HEK293 (cell line): Measurements from ENCODE around the gene DSG2.
A peak's percentile ranks its signal among the peaks of the same experiment; 100 is the strongest.
"Not testable (repeated sequence)": the region's sequence is repeated elsewhere in the genome, so short reads cannot be mapped to it uniquely, and the experiment has no call there.

Source experiments
- CTCF ChIA-PET: fragments of 350-600 bp; formaldehyde crosslinking; extraction: SDS; loops from one replicate; lab custom pipeline; 2021; ENCODE audit warnings: antibody characterized with exemption; lab: Yijun Ruan, JAX
- POLR2A ChIA-PET: fragments of 300-600 bp; formaldehyde crosslinking; extraction: SDS; loops from one replicate; lab custom pipeline; 2020; ENCODE audit warnings: antibody characterized with exemption, inconsistent platforms; lab: Yijun Ruan, JAX
- H3K27ac ChIP-seq: fragments of 200-500 bp; sonication (Bioruptor generic); 2 replicates; pipeline ENCODE4 v1.5.1; 2014; ENCODE audit warnings: low read depth, low read length, control low read depth, inconsistent platforms; ENCODE audit errors: extremely low read depth
- H3K36me3 ChIP-seq, 2 experiments: fragments of 200-500 bp in 1 of 2; sonication (Bioruptor generic) in 1 of 2; 1 replicate in 1 of 2; 2 replicates in 1 of 2; pipeline ENCODE4 v1.5.1; 2014 to 2017; ENCODE audit warnings: inconsistent platforms in 2 of 2, low read length in 2 of 2; ENCODE audit not compliant: control insufficient read depth in 2 of 2, insufficient read depth in 1 of 2
- H3K4me1 ChIP-seq: fragments of 200-500 bp; sonication (Bioruptor generic); 2 replicates; pipeline ENCODE4 v1.5.1; 2014; ENCODE audit warnings: mild to moderate bottlenecking, low read length, inconsistent platforms; ENCODE audit not compliant: control insufficient read depth, insufficient read depth
- H3K4me3 ChIP-seq: 2 replicates; pipeline ENCODE4 v1.5.1; 2011; ENCODE audit warnings: low read depth, mild to moderate bottlenecking, control low read depth, low read length, moderate library complexity
- H3K9me3 ChIP-seq: fragments of 200-500 bp; sonication (Bioruptor generic); 2 replicates; pipeline ENCODE4 v1.5.1; 2014; ENCODE audit warnings: low read depth, low read length, inconsistent platforms; ENCODE audit not compliant: control insufficient read depth, insufficient read depth
- PATZ1 ChIP-seq: fragments of 450-650 bp; formaldehyde crosslinking; IDR thresholded peaks from 2 replicates; pipeline ENCODE4 v1.5.1; 2016; ENCODE audit warnings: missing biosample characterization, missing genetic modification characterization
- PRDM1 ChIP-seq: fragments of 450-650 bp; formaldehyde crosslinking; IDR thresholded peaks from 2 replicates; pipeline ENCODE4; 2016; ENCODE audit warnings: missing biosample characterization, missing genetic modification characterization
- SALL2 ChIP-seq: fragments of 450-650 bp; formaldehyde crosslinking; IDR thresholded peaks from 2 replicates; pipeline ENCODE4 v1.5.0; 2017; ENCODE audit warnings: missing biosample characterization, mild to moderate bottlenecking, missing genetic modification characterization, borderline replicate concordance
- SP3 ChIP-seq: fragments of 450-650 bp; formaldehyde crosslinking; IDR thresholded peaks from 2 replicates; pipeline ENCODE4 v1.5.1; 2016; ENCODE audit warnings: missing biosample characterization, missing genetic modification characterization
- ZBTB17 ChIP-seq: fragments of 450-650 bp; formaldehyde crosslinking; IDR thresholded peaks from 2 replicates; pipeline ENCODE4 v1.5.1; 2016; ENCODE audit warnings: missing biosample characterization, missing genetic modification characterization
- ZNF121 ChIP-seq: fragments of 450-650 bp; formaldehyde crosslinking; IDR thresholded peaks from 2 replicates; pipeline ENCODE4 v1.5.1; 2016; ENCODE audit warnings: missing biosample characterization, missing genetic modification characterization
- ZNF132 ChIP-seq: fragments of 450-650 bp; formaldehyde crosslinking; IDR thresholded peaks from 2 replicates; pipeline ENCODE4 v1.5.1; 2017; ENCODE audit warnings: missing biosample characterization, missing genetic modification characterization, borderline replicate concordance
- ZNF138 ChIP-seq: fragments of 450-650 bp; formaldehyde crosslinking; IDR thresholded peaks from 2 replicates; pipeline ENCODE4 v1.5.1; 2016; ENCODE audit warnings: missing biosample characterization, missing genetic modification characterization, borderline replicate concordance
- ZNF140 ChIP-seq: fragments of 450-650 bp; formaldehyde crosslinking; IDR thresholded peaks from 2 replicates; pipeline ENCODE4 v1.5.1; 2016; ENCODE audit warnings: missing biosample characterization, missing genetic modification characterization
- ZNF146 ChIP-seq: fragments of 450-650 bp; formaldehyde crosslinking; IDR thresholded peaks from 2 replicates; pipeline ENCODE4 v1.5.1; 2016; ENCODE audit warnings: missing biosample characterization, missing genetic modification characterization
- ZNF19 ChIP-seq: fragments of 450-650 bp; formaldehyde crosslinking; IDR thresholded peaks from 2 replicates; pipeline ENCODE4; 2016; ENCODE audit warnings: missing biosample characterization, missing genetic modification characterization, low read depth
- ZNF2 ChIP-seq: fragments of 450-650 bp; formaldehyde crosslinking; IDR thresholded peaks from 2 replicates; pipeline ENCODE4 v1.5.1; 2016; ENCODE audit warnings: missing biosample characterization, missing genetic modification characterization
- ZNF214 ChIP-seq: fragments of 450-650 bp; formaldehyde crosslinking; IDR thresholded peaks from 2 replicates; pipeline ENCODE4 v1.5.1; 2017; ENCODE audit warnings: missing biosample characterization, mild to moderate bottlenecking, missing genetic modification characterization, borderline replicate concordance
- ZNF23 ChIP-seq: fragments of 450-650 bp; formaldehyde crosslinking; IDR thresholded peaks from 2 replicates; pipeline ENCODE4 v1.5.1; 2016; ENCODE audit warnings: missing biosample characterization, missing genetic modification characterization, borderline replicate concordance
- ZNF26 ChIP-seq: fragments of 450-650 bp; formaldehyde crosslinking; IDR thresholded peaks from 2 replicates; pipeline ENCODE4 v1.5.1; 2016; ENCODE audit warnings: missing biosample characterization, missing genetic modification characterization
- ZNF580 ChIP-seq: fragments of 450-650 bp; formaldehyde crosslinking; IDR thresholded peaks from 2 replicates; pipeline ENCODE4 v1.5.1; 2016; ENCODE audit warnings: missing biosample characterization, missing genetic modification characterization
- ZNF692 ChIP-seq: fragments of 450-650 bp; formaldehyde crosslinking; IDR thresholded peaks from 2 replicates; pipeline ENCODE4 v1.5.1; 2016; ENCODE audit warnings: missing biosample characterization, missing genetic modification characterization
- ZSCAN4 ChIP-seq: fragments of 450-650 bp; formaldehyde crosslinking; IDR thresholded peaks from 2 replicates; pipeline ENCODE4 v1.5.1; 2017; ENCODE audit warnings: missing biosample characterization, missing genetic modification characterization

The DSG2 gene

GRCh38 chr18:31506024-31506742 lies 8.2 kb downstream of the DSG2 start:
- ChIA-PET POLR2A (no interaction called here), CTCF (interaction anchor here (0.6 to 3.2 kb wide), 4 partner anchors 14 to 655 kb away, joined by 3 to 17 read pairs (median 3); no protein-coding TSS in a partner anchor)

GRCh38 chr18:31507124-31507523 lies 9.1 kb downstream of the DSG2 start:
- CTCF ChIA-PET, result interaction anchor here (0.9 to 3.2 kb wide), 3 partner anchors 15 to 260 kb away, joined by 3 to 17 read pairs (median 3); no protein-coding TSS in a partner anchor
- H3K4me1 ChIP-seq, H3K4me3 ChIP-seq, POLR2A ChIA-PET: not testable (repeated sequence)
- TF ChIP-seq ZNF580 (tag by site-specific recombination) (peak; percentile 14; the same call in 1 of the 2 replicates), ZNF146 (tag by site-specific recombination) (peak; percentile 77)
- TF ChIP-seq, all 188 proteins: peak for 2; not testable (repeated sequence) for 186
- not testable (repeated sequence) for H3K27ac ChIP-seq, H3K36me3 ChIP-seq, H3K9me3 ChIP-seq

More at GRCh38 chr18:31506024-31506742, 8.2 kb downstream of the DSG2 start:
- no peak overlapping the region for H3K27ac ChIP-seq
- H3K36me3 ChIP-seq, result peaks cover 0 to 4% of the 10 kb centered on the region in 2 experiments; a peak in 1 of 3 replicates
- TF ChIP-seq ZNF2 (tag by site-specific recombination) (no peak), PRDM1 (tag by site-specific recombination) (peak; percentile 76)
- TF ChIP-seq, all 188 proteins: peak for 1
- no peaks in the 10 kb centered on the region for H3K9me3 ChIP-seq
- H3K4me1 ChIP-seq, result peaks cover 3% of the 10 kb centered on the region; the same call in 1 of the 2 replicates
- no peak overlapping the region for H3K4me3 ChIP-seq

- no peak overlapping the region for H3K4me3 ChIP-seq
- peaks cover 0 to 4% of the 10 kb centered on the region in 2 experiments; a peak in 1 of 3 replicates for H3K36me3 ChIP-seq
- H3K27ac ChIP-seq, result no peak overlapping the region
- H3K4me1 ChIP-seq, result peaks cover 3% of the 10 kb centered on the region; the same call in 1 of the 2 replicates
- H3K9me3 ChIP-seq, result no peaks in the 10 kb centered on the region
- ChIA-PET CTCF (interaction anchor here (0.6 to 1.4 kb wide), 4 partner anchors 9 to 496 kb away, joined by 3 to 6 read pairs (median 3); no protein-coding TSS in a partner anchor), POLR2A (no interaction called here)
- TF ChIP-seq SALL2 (tag by site-specific recombination) (no peak), ZNF692 (tag by site-specific recombination) (peak; percentile 25; the same call in 1 of the 2 replicates), PATZ1 (tag by site-specific recombination) (no peak)
These were observed 10.8 kb downstream of the DSG2 start for GRCh38 chr18:31508781-31509180.

- H3K36me3 ChIP-seq, result peaks cover 0 to 4% of the 10 kb centered on the region in 2 experiments; a peak in 1 of 3 replicates
- no peaks in the 10 kb centered on the region for H3K9me3 ChIP-seq
- ChIA-PET CTCF (interaction anchor here (1.4 kb wide), 1 partner anchor 9 kb away, joined by 6 read pairs; no protein-coding TSS in a partner anchor), POLR2A (no interaction called here)
- peaks cover 3% of the 10 kb centered on the region; the same call in 1 of the 2 replicates for H3K4me1 ChIP-seq
- no peak overlapping the region for H3K27ac ChIP-seq
- H3K4me3 ChIP-seq, result no peak overlapping the region
- TF ChIP-seq ZNF19 (tag by site-specific recombination) (no peak), ZNF580 (tag by site-specific recombination) (no peak), ZNF132 (tag by site-specific recombination) (no peak), ZNF146 (tag by site-specific recombination) (no peak), ZNF23 (tag by site-specific recombination) (no peak), SP3 (no peak), ZBTB17 (no peak), ZNF121 (tag by site-specific recombination) (no peak), ZNF140 (no peak), ZNF138 (tag by site-specific recombination) (no peak), ZNF26 (tag by site-specific recombination) (no peak), ZNF214 (tag by site-specific recombination) (no peak), ZSCAN4 (tag by site-specific recombination) (no peak)
These were observed 11.6 kb downstream of the DSG2 start for GRCh38 chr18:31509571-31509970.
